GM18507 (cell line): ENCODE data around the gene MON2.
"Not testable (repeated sequence)": the region's sequence is repeated elsewhere in the genome, so short reads cannot be mapped to it uniquely, and the experiment has no call there.

Experiments used
- DNase-seq: peaks from one replicate; pipeline ENCODE4 v3.0.0; 2011; ENCODE audit warnings: low read depth; ENCODE audit not compliant: insufficient read length; ENCODE audit errors: extremely low spot score
- FAIRE-seq: peaks from 2 replicates; lab custom pipeline; 2011; peaks lifted over from hg19 to GRCh38; lab: Jason Lieb, UNC

Gene MON2

DNA sequence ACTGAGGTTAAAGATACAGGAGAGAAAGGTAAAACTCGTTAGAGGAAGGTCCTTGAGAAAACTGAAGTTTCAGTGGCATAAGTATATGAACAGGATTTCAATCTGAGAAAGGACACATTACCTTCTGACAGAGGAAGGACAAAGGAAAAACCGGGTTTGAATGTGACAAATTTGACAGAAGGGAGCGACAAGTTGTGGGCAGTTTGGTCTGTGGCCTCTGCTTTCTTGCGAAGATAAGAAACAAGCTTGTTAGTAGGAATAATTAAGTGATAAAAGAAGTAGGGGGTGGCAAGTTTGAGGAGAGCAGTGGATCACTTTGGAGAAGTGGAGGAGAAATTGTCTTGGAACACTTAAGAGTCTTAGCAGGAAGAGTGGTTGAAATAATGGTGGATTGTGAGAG lies 5.1 kb downstream of the MON2 start:
- DNase-seq = no peak
- no peak for FAIRE-seq

- no peak for FAIRE-seq
- no peak for DNase-seq
These were observed 5.8 kb downstream of the MON2 start for GRCh38 chr12:62472472-62472871.

DNA sequence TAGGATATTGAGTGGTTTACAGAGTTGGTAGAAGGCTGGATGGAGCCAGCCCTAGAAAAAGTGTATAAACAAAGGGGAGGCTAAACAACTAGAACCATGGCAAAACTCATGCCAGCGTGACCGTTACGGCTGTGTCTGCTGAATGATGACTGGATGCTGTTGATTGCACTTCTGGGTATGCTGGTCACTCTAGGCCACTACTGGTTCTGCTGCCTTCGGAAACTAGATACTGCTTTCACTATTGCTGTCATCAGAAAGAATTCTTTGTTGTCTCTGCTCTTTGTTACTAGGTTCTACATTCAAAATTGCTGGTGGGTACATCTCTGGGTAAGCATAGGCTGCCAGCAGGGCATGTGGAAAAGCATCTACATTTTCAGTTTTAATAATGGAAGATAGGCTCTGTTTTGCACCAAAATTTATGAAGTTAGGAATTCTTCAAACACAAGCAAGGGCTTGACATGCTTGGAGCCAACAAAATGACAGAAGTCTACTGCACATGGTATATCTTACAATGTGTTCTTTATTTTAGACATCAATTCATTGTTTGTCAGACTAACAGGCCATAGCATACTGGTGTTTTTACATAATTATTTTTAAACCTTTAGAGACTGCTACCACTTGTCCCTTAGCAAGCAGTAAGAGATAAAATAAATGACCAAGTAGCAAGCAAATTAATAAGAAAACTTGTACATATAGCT lies 15.4 kb downstream of the MON2 start:
- DNase-seq (no peak), FAIRE-seq (no peak)

DNA sequence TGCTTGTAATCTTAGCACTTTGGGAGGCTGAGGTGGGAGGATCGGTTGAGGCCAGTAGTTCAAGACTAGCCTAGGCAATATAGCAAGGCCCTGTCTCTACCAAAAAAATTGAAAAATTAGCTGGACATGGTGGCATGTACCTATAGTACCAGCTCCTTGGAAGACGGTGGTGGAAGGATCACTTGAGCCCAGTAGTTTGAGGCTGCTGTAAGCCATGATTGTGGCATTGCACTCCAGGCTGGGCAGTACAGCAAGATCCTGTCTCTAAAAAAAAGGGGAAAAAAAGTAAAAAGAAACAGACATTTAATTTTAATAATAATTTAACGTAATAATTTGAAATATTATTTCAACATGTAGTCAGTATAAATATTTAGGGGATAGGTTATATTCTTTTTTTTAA lies 16.1 kb downstream of the MON2 start:
- FAIRE-seq (no peak), DNase-seq (no peak)

DNA sequence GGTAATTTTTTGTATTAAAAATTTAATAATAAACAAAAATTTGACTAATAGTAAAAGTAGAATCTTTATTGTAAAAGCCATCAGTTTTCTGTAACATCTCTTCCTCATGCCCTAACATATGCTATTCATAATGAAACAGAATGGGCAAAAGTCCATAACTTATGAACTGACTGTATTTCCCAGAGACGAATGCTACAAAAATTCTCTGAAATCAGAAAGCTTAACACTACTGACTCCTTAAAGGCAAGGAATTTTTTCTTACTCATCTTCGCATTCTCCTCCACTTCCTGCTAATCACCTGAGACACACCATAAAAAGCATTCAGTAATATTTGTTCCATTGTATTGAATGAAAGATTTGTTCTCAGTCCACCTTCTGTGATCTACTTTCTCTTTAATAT lies 17.6 kb downstream of the MON2 start:
- FAIRE-seq (peak; percentile 56), DNase-seq (no peak)

DNA sequence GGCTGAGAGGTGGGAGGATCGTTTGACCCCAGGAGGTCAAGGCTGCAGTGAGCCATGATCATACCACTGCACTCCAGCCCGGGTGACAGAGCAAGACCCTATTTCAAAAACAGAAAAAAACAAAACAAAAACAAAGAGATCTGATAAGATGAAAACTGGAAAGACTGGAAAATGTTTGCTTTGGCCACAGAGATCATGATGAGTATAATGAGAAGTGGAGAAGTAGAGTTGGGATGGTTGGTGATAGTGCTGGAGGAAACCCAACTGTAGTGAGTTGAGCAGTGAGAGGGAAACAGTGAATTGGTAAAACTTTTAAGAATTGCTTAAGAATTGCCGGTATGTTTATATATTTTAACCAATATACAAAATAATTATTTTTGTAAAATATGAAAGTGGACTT lies 39.2 kb downstream of the MON2 start:
- no peak for FAIRE-seq
- no peak for DNase-seq

DNA sequence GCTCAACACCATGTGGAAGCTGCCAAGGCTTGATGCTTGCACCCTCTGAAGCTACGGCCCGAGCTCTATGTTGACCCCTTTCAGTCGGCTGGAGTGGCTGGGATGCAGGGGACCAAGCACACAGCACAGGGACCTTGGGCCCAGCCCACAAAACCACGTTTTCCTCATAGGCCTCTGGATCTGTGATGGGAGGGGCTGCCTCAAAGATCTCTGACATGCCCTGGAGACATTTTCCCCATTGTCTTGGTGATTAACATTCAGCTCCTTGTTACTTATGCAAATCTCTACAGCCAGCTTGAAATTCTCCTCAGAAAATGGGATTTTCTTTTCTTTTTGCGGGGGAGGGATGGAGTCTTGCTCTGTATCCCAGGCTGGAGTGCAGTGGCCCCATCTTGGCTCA lies 46.3 kb downstream of the MON2 start:
- DNase-seq (no peak), FAIRE-seq (no peak)

GRCh38 chr12:62514080-62514479 lies 47.5 kb downstream of the MON2 start:
- not testable (repeated sequence) for DNase-seq, FAIRE-seq

DNA sequence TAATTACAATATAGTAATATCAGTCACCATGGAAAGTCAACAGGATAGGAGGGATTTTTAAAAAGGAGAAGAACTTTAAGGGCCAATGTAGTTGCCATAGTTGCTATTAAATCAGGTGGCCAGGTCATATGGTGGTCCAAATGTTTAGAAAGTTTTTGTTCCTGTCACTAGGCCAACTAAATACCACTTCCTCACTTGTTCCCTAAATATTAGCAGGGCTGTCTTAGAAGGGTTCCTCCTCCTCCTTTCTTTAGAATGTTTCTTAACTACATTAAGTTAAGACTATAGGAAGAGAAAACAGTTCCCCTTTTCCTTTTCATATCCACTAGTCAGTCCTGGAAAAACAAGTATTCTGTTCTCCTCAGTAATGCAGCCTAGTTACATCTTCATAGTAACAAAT lies 50.3 kb downstream of the MON2 start:
- DNase-seq (no peak), FAIRE-seq (no peak)

DNA sequence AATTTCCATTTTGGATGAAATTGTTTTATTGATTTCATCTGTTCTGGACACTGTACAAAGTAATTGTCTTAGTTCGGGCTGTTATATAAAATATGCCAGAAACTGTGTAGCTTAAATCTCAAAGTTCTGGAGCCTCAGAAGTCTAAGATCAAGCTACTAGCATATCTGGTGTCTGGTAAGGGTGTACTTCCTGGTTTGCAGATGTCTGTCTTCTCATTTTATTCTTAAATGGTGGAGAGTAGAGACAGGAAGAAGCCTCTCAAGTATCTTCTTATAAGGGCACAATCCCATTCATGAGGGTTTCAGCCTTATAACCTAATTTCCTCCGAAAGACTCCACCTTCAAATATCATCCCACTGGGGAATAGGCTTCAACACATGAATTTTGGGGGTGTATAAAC lies 51.3 kb downstream of the MON2 start:
- no peak for DNase-seq
- no peak for FAIRE-seq

DNA sequence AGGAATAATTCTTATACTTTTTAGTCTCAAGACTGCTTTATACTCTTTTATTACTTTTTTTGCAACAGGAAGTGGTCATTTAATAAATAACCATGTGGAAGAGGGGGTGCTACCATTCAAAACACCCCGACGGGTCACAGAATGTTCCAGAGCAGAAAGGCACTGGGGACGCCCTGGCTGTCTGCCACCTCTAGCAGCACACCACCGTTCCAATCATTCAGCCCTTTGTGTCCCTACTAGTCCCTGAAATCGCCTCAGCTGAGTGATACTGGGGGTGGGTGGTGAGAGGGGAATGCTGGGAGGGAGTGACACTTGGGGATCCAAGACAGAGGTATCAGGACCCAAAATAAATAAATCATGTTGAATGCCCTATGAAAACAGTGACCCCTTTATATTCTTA lies 52.4 kb downstream of the MON2 start:
- no peak for FAIRE-seq

DNA sequence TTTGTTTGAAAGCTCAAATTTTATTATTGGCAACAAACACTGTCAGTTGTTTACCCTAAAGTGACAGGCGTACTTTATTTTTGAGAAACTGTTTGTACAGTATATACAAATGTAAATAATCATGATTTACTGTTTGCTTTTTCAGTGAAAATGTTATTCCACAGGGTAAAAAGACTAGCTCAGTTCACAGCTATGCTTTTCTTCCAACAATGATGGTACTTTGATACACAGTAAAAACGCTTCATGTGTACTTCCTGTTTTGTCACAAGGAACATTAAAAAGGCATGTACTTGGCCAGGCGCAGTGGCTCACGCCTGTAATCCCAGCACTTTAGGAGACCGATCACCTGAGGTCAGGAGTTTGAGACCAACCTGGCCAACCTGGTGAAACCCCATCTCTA lies 53.7 kb downstream of the MON2 start:
- FAIRE-seq = no peak

More for the DNA sequence above, 52.4 kb downstream of the MON2 start:
- no peak for DNase-seq

GRCh38 chr12:62522984-62523383 lies 56.4 kb downstream of the MON2 start:
- DNase-seq (no peak), FAIRE-seq (peak; percentile 60)

More for the DNA sequence above, 53.7 kb downstream of the MON2 start:
- no peak for DNase-seq

GRCh38 chr12:62523619-62524018 lies 57.0 kb downstream of the MON2 start:
- FAIRE-seq = no peak
- no peak for DNase-seq

- FAIRE-seq (no peak), DNase-seq (no peak)
These were observed 58.6 kb downstream of the MON2 start for GRCh38 chr12:62525271-62525670.

GRCh38 chr12:62530596-62530995 lies 64.0 kb downstream of the MON2 start:
- DNase-seq (no peak), FAIRE-seq (no peak)

GRCh38 chr12:62532333-62532732 lies 65.7 kb downstream of the MON2 start:
- DNase-seq (no peak), FAIRE-seq (no peak)

GRCh38 chr12:62533087-62533754 lies 66.6 kb downstream of the MON2 start:
- FAIRE-seq (no peak), DNase-seq (no peak)

DNA sequence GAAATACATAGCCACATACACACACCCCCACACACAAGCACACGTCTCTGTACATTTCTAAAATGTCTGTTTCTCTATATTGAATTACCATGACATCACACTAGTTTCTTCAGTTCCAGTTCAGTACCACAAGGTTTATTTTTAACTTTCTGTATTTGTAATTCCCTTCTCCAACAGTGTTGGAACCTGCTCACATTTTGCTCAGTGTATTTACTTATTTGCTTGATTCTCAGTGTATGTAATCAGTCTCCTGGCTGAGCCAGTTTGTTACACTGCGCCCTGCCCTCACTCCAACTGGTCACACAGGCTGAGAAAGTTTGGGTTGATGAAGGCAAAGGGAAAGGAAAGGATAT lies 67.1 kb downstream of the MON2 start:
- peak; percentile 74 for FAIRE-seq

GRCh38 chr12:62536546-62536945 lies 69.9 kb downstream of the MON2 start:
- DNase-seq = no peak
- FAIRE-seq = no peak

More for the DNA sequence above, 67.1 kb downstream of the MON2 start:
- no peak for DNase-seq

DNA sequence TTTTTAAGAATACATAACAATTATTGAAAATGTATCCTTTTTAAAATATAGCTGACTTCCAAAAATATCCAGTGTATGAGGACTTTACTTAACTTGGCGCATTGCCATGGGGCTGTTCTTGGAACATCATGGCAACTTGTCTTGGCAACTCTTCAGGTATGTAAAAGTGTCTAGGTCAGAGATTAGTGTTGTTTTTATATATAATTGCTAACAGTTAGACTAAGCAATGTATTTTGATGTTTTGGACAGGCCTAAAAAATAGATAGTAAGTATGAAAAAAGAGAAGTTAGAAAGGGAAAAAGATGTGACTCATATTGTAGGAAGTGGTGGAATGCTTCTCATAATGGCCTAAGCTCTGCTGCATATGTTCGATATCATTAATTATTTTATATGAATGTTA lies 70.9 kb downstream of the MON2 start:
- DNase-seq (no peak), FAIRE-seq (no peak)
